Thoracic aorta (tissue), 2 donors: ENCODE data around the gene KRTAP27-1. TPM values are rescaled to one million over a fixed set of nuclear protein-coding genes. Genes with fewer than 3 reads are reported as not detected.

ENCODE experiments used
- ATAC-seq: fragments of 150-250 bp; one replicate; pipeline ENCODE4 v1.8.0; 2017; ENCODE audit warnings: low read depth; ENCODE audit not compliant: insufficient number of reproducible peaks, low FRiP score
- DNase-seq: peaks from one replicate; pipeline ENCODE4 v3.0.0-alpha.2; 2020; ENCODE audit warnings: low spot score
- H3K27ac ChIP-seq, 2 donors: fragments of 200-600 bp; sonication (generic); 1 replicate in 1 of 2; 2 replicates in 1 of 2; pipeline ENCODE4 v1.5.1; 2016; ENCODE audit warnings: mild to moderate bottlenecking in 2 of 2, moderate library complexity in 2 of 2
- H3K27me3 ChIP-seq: fragments of 200-600 bp; sonication (generic); replicated peaks from 2 replicates; pipeline ENCODE4 v1.6.0; 2016; ENCODE audit warnings: mild to moderate bottlenecking; ENCODE audit not compliant: insufficient read depth
- H3K36me3 ChIP-seq: fragments of 200-600 bp; sonication (generic); one replicate; pipeline ENCODE4 v1.5.1; 2016
- H3K4me1 ChIP-seq, 2 donors: fragments of 200-600 bp; sonication (generic); 1 replicate in 1 of 2; 2 replicates in 1 of 2; pipeline versions ENCODE4 v1.5.1 to v1.6.0; 2016; ENCODE audit warnings: low read depth in 2 of 2, mild to moderate bottlenecking in 1 of 2; ENCODE audit not compliant: control insufficient read depth in 1 of 2
- H3K4me3 ChIP-seq: fragments of 200-600 bp; sonication (generic); 2 replicates; pipeline ENCODE4 v1.5.1; 2016; ENCODE audit warnings: mild to moderate bottlenecking
- H3K9me3 ChIP-seq: fragments of 200-600 bp; sonication (generic); 2 replicates; pipeline ENCODE4 v1.5.1; 2016
- total RNA-seq, 2 donors: library from RNA; depleted of rRNA; stranded (reverse); fragments of >200 nt; gene quantifications; one replicate each; pipeline versions ENCODE4 v1.1.0 to v1.2.3, GENCODE V29; 2016
- TF ChIP-seq, protein P1 (sequence below): fragments of 200-600 bp; sonication (generic); IDR thresholded peaks from one replicate; pipeline ENCODE4 v1.5.1; 2019; ENCODE audit warnings: antibody characterized with exemption

Gene KRTAP27-1, protein sequence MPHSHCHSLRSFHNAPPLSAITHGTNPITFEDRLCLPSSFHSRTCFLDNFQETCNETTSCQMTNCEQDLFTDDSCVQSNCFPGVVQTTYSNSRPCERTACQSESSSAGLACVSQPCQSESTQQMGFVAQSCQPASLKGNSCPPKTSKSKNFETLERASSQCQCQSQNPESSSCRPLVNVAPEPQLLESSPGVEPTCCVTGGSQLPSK
- total RNA-seq = not detected

DNA sequence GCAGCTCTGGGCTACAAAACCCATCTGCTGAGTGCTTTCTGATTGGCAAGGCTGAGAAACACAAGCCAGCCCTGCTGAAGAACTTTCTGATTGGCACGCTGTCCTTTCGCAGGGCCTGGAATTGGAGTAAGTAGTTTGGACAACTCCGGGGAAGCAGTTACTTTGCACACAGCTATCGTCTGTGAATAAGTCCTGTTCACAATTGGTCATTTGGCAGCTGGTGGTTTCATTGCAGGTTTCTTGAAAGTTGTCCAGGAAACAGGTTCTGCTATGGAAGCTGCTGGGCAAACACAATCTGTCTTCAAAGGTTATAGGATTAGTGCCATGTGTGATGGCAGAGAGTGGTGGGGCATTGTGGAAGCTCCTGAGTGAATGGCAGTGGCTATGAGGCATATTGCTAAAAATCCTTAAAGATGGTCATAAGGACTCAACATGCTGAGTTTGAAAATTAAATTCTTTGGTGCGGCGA, at the start of gene KRTAP27-1:
Gene KRTAP27-1, minus strand, starts transcription at position 419 of the 469 bp plus-strand sequence. Its CDS starts 26 bp downstream, at position 393.
- DNase-seq (no peak), ATAC-seq (no peak)
- no peaks in the 10 kb centered on the region for H3K36me3 ChIP-seq
- no peak within 1 kb of the TSS for H3K27ac ChIP-seq
- no peak within 1 kb of the TSS for H3K4me3 ChIP-seq
- no peaks in the 10 kb centered on the region for H3K27me3 ChIP-seq
- TF ChIP-seq, protein P1, sequence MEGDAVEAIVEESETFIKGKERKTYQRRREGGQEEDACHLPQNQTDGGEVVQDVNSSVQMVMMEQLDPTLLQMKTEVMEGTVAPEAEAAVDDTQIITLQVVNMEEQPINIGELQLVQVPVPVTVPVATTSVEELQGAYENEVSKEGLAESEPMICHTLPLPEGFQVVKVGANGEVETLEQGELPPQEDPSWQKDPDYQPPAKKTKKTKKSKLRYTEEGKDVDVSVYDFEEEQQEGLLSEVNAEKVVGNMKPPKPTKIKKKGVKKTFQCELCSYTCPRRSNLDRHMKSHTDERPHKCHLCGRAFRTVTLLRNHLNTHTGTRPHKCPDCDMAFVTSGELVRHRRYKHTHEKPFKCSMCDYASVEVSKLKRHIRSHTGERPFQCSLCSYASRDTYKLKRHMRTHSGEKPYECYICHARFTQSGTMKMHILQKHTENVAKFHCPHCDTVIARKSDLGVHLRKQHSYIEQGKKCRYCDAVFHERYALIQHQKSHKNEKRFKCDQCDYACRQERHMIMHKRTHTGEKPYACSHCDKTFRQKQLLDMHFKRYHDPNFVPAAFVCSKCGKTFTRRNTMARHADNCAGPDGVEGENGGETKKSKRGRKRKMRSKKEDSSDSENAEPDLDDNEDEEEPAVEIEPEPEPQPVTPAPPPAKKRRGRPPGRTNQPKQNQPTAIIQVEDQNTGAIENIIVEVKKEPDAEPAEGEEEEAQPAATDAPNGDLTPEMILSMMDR = no peak
- no peaks in the 10 kb centered on the region for H3K9me3 ChIP-seq
- no peaks in the 10 kb centered on the region for H3K4me1 ChIP-seq

DNA sequence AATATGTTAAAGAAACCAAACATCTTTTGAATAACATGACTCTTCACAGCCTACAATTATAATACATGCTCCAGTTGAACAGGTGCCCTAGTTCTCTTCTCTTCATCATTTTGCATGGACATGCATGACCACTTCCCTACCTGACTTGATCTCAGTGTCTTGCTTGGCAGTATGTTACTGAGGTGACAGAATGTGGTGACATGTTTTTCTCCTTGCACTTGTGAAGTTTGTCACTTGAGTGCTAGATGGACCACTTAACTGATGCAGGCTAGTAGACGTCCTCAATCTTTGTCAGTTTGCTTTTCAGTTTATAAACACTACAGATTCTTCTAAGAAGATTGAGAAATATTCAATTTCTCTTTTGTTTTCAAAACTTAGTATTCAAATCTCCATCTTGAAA, 44.7 kb upstream of the KRTAP27-1 start:
- no peak overlapping the region for H3K27ac ChIP-seq
- DNase-seq (no peak), ATAC-seq (no peak)
- H3K9me3 ChIP-seq = no peaks in the 10 kb centered on the region
- no peaks in the 10 kb centered on the region for H3K4me1 ChIP-seq
- H3K4me3 ChIP-seq = no peak overlapping the region
- no peaks in the 10 kb centered on the region for H3K27me3 ChIP-seq
- TF ChIP-seq, protein P1 = no peak
- no peaks in the 10 kb centered on the region for H3K36me3 ChIP-seq

DNA sequence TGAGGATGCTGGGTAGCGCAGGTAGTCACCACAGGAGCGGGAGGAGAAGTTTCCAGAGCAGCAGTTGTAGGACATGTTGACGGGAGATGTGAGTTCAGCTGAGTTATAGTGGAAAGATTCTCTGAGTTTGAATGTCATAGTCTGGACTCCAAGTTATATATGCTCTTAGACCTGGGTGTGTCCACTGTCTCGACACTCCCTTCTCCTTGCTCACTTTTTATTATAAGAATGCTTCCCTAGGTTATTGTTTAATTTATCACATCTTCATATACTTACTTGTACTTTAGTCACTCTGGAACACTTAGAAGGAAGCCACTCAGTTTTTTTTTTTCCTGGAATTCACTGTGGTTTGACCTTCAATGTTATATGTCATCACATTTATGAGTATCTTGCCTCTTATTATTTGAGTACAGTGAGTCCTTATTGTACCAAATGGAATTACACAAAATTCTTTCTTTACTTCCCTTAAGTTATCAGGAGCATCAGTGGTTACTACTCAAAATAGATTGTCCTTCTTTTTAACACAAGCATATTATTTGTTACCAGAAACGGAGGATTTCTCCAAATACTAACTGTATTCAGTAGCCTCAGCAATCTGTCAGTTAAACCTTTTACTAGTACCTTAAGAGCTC, 34.8 kb upstream of the KRTAP27-1 start, which contains the start of gene KRTAP13-2:
Gene KRTAP13-2, minus strand, starts transcription at position 133 of the 632 bp plus-strand sequence. Its CDS starts 58 bp downstream, at position 75.
- TF ChIP-seq, protein P1 = no peak
- no peaks in the 10 kb centered on the region for H3K36me3 ChIP-seq

DNA sequence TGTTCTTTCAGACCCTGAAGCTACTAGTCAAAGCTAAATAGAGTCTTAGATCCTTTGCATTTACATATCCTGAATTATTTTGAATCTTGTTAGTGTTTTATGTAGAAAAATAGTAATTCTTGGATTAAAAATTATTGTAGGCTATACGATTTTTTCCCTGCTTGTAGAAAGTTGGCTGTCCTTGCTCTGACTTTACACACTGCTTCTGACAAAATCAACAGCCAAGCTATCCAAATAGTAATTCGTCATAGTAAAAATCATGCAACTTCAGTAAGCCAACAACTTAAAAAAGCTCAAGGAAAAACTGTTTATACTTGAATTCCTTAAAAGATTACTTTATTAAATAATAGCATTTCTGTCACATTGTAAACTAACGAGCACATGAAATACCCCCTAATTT, 18.4 kb upstream of the KRTAP27-1 start:
- H3K9me3 ChIP-seq = no peaks in the 10 kb centered on the region
- H3K36me3 ChIP-seq = no peaks in the 10 kb centered on the region
- no peak overlapping the region for H3K27ac ChIP-seq
- peaks cover 0 to 5% of the 10 kb centered on the region in 2 donors for H3K4me1 ChIP-seq
- no peak for DNase-seq
- TF ChIP-seq, protein P1 = no peak
- no peak for ATAC-seq
- H3K27me3 ChIP-seq = no peaks in the 10 kb centered on the region
- H3K4me3 ChIP-seq = no peak overlapping the region

More for the DNA sequence above, 34.8 kb upstream of the KRTAP27-1 start, which contains the start of gene KRTAP13-2:
- ATAC-seq (no peak), DNase-seq (no peak)
- H3K4me3 ChIP-seq = no peak within 1 kb of the TSS
- H3K9me3 ChIP-seq = no peaks in the 10 kb centered on the region
- no peaks in the 10 kb centered on the region for H3K27me3 ChIP-seq
- no peaks in the 10 kb centered on the region for H3K4me1 ChIP-seq
- no peak within 1 kb of the TSS for H3K27ac ChIP-seq

DNA sequence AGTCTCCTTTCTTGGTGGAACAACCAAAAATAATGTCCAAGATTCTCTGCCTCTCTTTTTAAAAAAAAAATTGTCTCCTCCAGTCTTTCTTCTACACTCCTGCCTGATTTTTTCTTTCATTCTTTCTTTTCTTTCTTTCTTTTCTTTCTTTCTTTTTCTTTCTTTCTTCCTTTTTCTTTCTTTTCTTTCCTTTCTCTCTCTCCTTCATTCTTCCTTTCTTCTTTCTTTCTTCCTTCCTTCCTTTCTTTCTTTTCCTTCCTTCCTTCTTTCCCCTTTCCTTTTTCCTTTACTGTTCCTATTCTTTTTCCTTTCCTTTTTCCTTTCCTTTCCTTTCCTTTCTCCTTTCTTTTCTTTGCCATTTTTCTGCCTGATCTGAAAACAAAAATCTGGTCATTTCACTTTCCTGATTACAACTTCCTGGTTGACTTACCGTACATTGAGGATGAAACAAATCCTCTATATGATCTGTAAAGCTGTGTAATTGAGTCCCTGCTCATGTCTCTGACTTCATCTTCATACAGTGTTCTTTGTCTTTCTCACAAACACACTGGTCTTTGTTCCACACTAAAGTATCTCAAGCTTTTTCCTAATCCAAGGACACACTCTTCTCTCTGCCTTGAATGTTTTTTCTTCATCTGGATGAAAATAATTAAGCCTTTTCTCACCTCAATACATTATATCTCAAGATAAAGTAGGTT, 17.0 kb upstream of the KRTAP27-1 start:
- no peak for DNase-seq
- no peaks in the 10 kb centered on the region for H3K9me3 ChIP-seq
- TF ChIP-seq, protein P1 = no peak
- ATAC-seq = no peak
- H3K4me1 ChIP-seq = peaks cover 0 to 5% of the 10 kb centered on the region in 2 donors
- no peaks in the 10 kb centered on the region for H3K36me3 ChIP-seq
- H3K4me3 ChIP-seq = no peak overlapping the region
- no peak overlapping the region for H3K27ac ChIP-seq
- no peaks in the 10 kb centered on the region for H3K27me3 ChIP-seq
